ENCODE data around the gene COLEC11.

COLEC11 gene

GRCh38 chr2:3654011-3654410, 59.1 kb downstream of the COLEC11 start:
- no peak overlapping the region for H2BK12ac ChIP-seq (ENCODE audit: low read length in 2 of 2)
- no peak overlapping the region for H3K27ac ChIP-seq (ENCODE audit: low read length, poor library complexity, severe bottlenecking)
- peaks cover 18 to 39% of the 10 kb centered on the region in 2 experiments for H3K27me3 ChIP-seq (ENCODE audit: control insufficient read depth in 1 of 2, insufficient read depth in 1 of 2, low read length in 2 of 2)
- WGBS: 90% methylated on average over 10 of the region's 10 CpGs
- no peak overlapping the region for H3K4ac ChIP-seq (ENCODE audit: low read depth in 1 of 2, low read length in 2 of 2)
- H2BK5ac ChIP-seq (ENCODE audit: low read depth, low read length, poor library complexity, severe bottlenecking): no peak overlapping the region
- no peak for DNase-seq
- no peaks in the 10 kb centered on the region for H3K79me1 ChIP-seq (replicated peaks; ENCODE audit: low read length, poor library complexity, severe bottlenecking)
- no peak overlapping the region for H3K9ac ChIP-seq (ENCODE audit: low read length)
- H3K23ac ChIP-seq (ENCODE audit: low read length in 2 of 2): no peak overlapping the region
- no peak overlapping the region for H4K91ac ChIP-seq (ENCODE audit: low read length)
- H2BK15ac ChIP-seq (ENCODE audit: low read depth, poor library complexity, severe bottlenecking): no peak overlapping the region
- H3K4me2 ChIP-seq (ENCODE audit: low read length, poor library complexity, severe bottlenecking): no peak overlapping the region
- peaks cover 23% of the 10 kb centered on the region for H3K4me1 ChIP-seq (ENCODE audit: control insufficient read depth, insufficient read depth, low read depth, low read length)
- H2AK5ac ChIP-seq (ENCODE audit: low read length, severe bottlenecking): no peak overlapping the region
- no peak overlapping the region for H2AFZ ChIP-seq (ENCODE audit: low read depth, low read length)
- no peak overlapping the region for H4K8ac ChIP-seq (ENCODE audit: low read length)
- no peak overlapping the region for H2BK120ac ChIP-seq (ENCODE audit: low read depth, low read length)
- no peak overlapping the region for H3K18ac ChIP-seq (ENCODE audit: low read depth in 1 of 2, low read length in 2 of 2)
- peaks cover 3% of the 10 kb centered on the region for H3K9me3 ChIP-seq (ENCODE audit: control insufficient read depth, low read length)
- H3K14ac ChIP-seq (ENCODE audit: low read length in 2 of 2): no peak overlapping the region
- H3K36me3 ChIP-seq (ENCODE audit: control insufficient read depth in 1 of 2, insufficient read depth in 2 of 2, low read depth in 1 of 2, low read length in 2 of 2): no peaks in the 10 kb centered on the region
- H3K4me3 ChIP-seq (ENCODE audit: insufficient read depth in 1 of 2, low read depth in 1 of 2, low read length in 2 of 2): no peak overlapping the region

- H3K4me3 ChIP-seq (ENCODE audit: insufficient read depth in 1 of 2, low read depth in 1 of 2, low read length in 2 of 2): no peak overlapping the region
- no peak overlapping the region for H4K91ac ChIP-seq (ENCODE audit: low read length)
- no peak overlapping the region for H3K23ac ChIP-seq (ENCODE audit: low read length in 2 of 2)
- no peak overlapping the region for H3K9ac ChIP-seq (ENCODE audit: low read length)
- no peak overlapping the region for H2BK5ac ChIP-seq (ENCODE audit: low read depth, low read length, poor library complexity, severe bottlenecking)
- peaks cover 3% of the 10 kb centered on the region for H3K9me3 ChIP-seq (ENCODE audit: control insufficient read depth, low read length)
- no peak overlapping the region for H2BK15ac ChIP-seq (ENCODE audit: low read depth, poor library complexity, severe bottlenecking)
- no peaks in the 10 kb centered on the region for H3K36me3 ChIP-seq (ENCODE audit: control insufficient read depth in 1 of 2, insufficient read depth in 2 of 2, low read depth in 1 of 2, low read length in 2 of 2)
- 80% methylated on average over 21 of the region's 21 CpGs for WGBS
- H3K27me3 ChIP-seq (ENCODE audit: control insufficient read depth in 1 of 2, insufficient read depth in 1 of 2, low read length in 2 of 2): peaks cover 16 to 36% of the 10 kb centered on the region in 2 experiments
- no peak overlapping the region for H2AK5ac ChIP-seq (ENCODE audit: low read length, severe bottlenecking)
- no peaks in the 10 kb centered on the region for H3K79me1 ChIP-seq (replicated peaks; ENCODE audit: low read length, poor library complexity, severe bottlenecking)
- no peak overlapping the region for H2BK12ac ChIP-seq (ENCODE audit: low read length in 2 of 2)
- H4K8ac ChIP-seq (ENCODE audit: low read length): no peak overlapping the region
- no peak overlapping the region for H2BK120ac ChIP-seq (ENCODE audit: low read depth, low read length)
- no peak overlapping the region for H3K14ac ChIP-seq (ENCODE audit: low read length in 2 of 2)
- no peak overlapping the region for H3K18ac ChIP-seq (ENCODE audit: low read depth in 1 of 2, low read length in 2 of 2)
- no peak for DNase-seq
- H3K27ac ChIP-seq (ENCODE audit: low read length, poor library complexity, severe bottlenecking): no peak overlapping the region
- no peak overlapping the region for H2AFZ ChIP-seq (ENCODE audit: low read depth, low read length)
- no peak overlapping the region for H3K4ac ChIP-seq (ENCODE audit: low read depth in 1 of 2, low read length in 2 of 2)
- H3K4me1 ChIP-seq (ENCODE audit: control insufficient read depth, insufficient read depth, low read depth, low read length): peaks cover 23% of the 10 kb centered on the region
- no peak overlapping the region for H3K4me2 ChIP-seq (ENCODE audit: low read length, poor library complexity, severe bottlenecking)
Observed at GRCh38 chr2:3654531-3655225, 59.8 kb downstream of the COLEC11 start.

- no peaks in the 10 kb centered on the region for H3K36me3 ChIP-seq (ENCODE audit: control insufficient read depth in 1 of 2, insufficient read depth in 2 of 2, low read depth in 1 of 2, low read length in 2 of 2)
- H2BK15ac ChIP-seq (ENCODE audit: low read depth, poor library complexity, severe bottlenecking): no peak overlapping the region
- no peak overlapping the region for H3K14ac ChIP-seq (ENCODE audit: low read length in 2 of 2)
- H3K4ac ChIP-seq (ENCODE audit: low read depth in 1 of 2, low read length in 2 of 2): peak overlapping the region in 1 of 2 experiments; percentile 36
- H3K27me3 ChIP-seq (ENCODE audit: control insufficient read depth in 1 of 2, insufficient read depth in 1 of 2, low read length in 2 of 2): peaks cover 13 to 31% of the 10 kb centered on the region in 2 experiments
- H3K23ac ChIP-seq (ENCODE audit: low read length in 2 of 2): no peak overlapping the region
- peaks cover 18% of the 10 kb centered on the region for H3K4me1 ChIP-seq (ENCODE audit: control insufficient read depth, insufficient read depth, low read depth, low read length)
- no peak overlapping the region for H2AFZ ChIP-seq (ENCODE audit: low read depth, low read length)
- no peak overlapping the region for H3K4me2 ChIP-seq (ENCODE audit: low read length, poor library complexity, severe bottlenecking)
- 88% methylated on average over 27 of the region's 28 CpGs for WGBS
- no peak overlapping the region for H2AK5ac ChIP-seq (ENCODE audit: low read length, severe bottlenecking)
- no peak overlapping the region for H2BK120ac ChIP-seq (ENCODE audit: low read depth, low read length)
- no peaks in the 10 kb centered on the region for H3K79me1 ChIP-seq (replicated peaks; ENCODE audit: low read length, poor library complexity, severe bottlenecking)
- no peak overlapping the region for H3K27ac ChIP-seq (ENCODE audit: low read length, poor library complexity, severe bottlenecking)
- no peak overlapping the region for H3K9ac ChIP-seq (ENCODE audit: low read length)
- peaks cover 3% of the 10 kb centered on the region for H3K9me3 ChIP-seq (ENCODE audit: control insufficient read depth, low read length)
- no peak overlapping the region for H4K91ac ChIP-seq (ENCODE audit: low read length)
- DNase-seq: no peak
- no peak overlapping the region for H4K8ac ChIP-seq (ENCODE audit: low read length)
- no peak overlapping the region for H3K18ac ChIP-seq (ENCODE audit: low read depth in 1 of 2, low read length in 2 of 2)
- H2BK12ac ChIP-seq (ENCODE audit: low read length in 2 of 2): no peak overlapping the region
- no peak overlapping the region for H2BK5ac ChIP-seq (ENCODE audit: low read depth, low read length, poor library complexity, severe bottlenecking)
- no peak overlapping the region for H3K4me3 ChIP-seq (ENCODE audit: insufficient read depth in 1 of 2, low read depth in 1 of 2, low read length in 2 of 2)
Observed at GRCh38 chr2:3655871-3656761, 61.2 kb downstream of the COLEC11 start.
